IMR-90 (cell line): ENCODE results near the gene ACAN. TPM values are rescaled to one million over a fixed set of nuclear protein-coding genes. Genes with fewer than 3 reads are reported as not detected.

ENCODE experiments used
- ATAC-seq: fragments of 200-7000 bp; cut with Tn5 transposase; 2 replicates; pipeline ENCODE4 v1.9.1; 2020; ENCODE audit warnings: low read depth, mild to moderate bottlenecking, moderate library complexity
- BruUV-seq: library from RNA; stranded (reverse); fragments of 400-500 nt; replicated peaks from 2 replicates; lab custom pipeline; 2021; lab: Mats Ljungman, UMichigan
- CTCF ChIA-PET: fragments of 300-600 bp; formaldehyde crosslinking; extraction: SDS; loops from one replicate; lab custom pipeline; 2021; ENCODE audit warnings: antibody characterized with exemption; lab: Yijun Ruan, JAX
- POLR2A ChIA-PET: fragments of 300-600 bp; sonication (Branson Sonifier 250); formaldehyde crosslinking; loops from one replicate; lab custom pipeline; 2022; ENCODE audit warnings: antibody characterized with exemption; ENCODE audit not compliant: unreplicated experiment; lab: Charles Lee
- DNase-seq: peaks from one replicate; pipeline ENCODE4 v3.0.0; 2013
- H2AFZ ChIP-seq: replicated peaks from 2 replicates; pipeline ENCODE3; 2013; ENCODE audit warnings: low read length, mild to moderate bottlenecking; ENCODE audit not compliant: poor library complexity
- H2AK5ac ChIP-seq: 2 replicates; pipeline ENCODE4 v1.6.1; 2013; ENCODE audit warnings: low read depth, low read length, inconsistent platforms
- H2AK9ac ChIP-seq: replicated peaks from 2 replicates; pipeline ENCODE3; 2013; ENCODE audit warnings: mild to moderate bottlenecking, low read depth, low read length, moderate library complexity; ENCODE audit not compliant: poor library complexity
- H2BK120ac ChIP-seq: 2 replicates; pipeline ENCODE4 v1.6.1; 2013; ENCODE audit warnings: low read depth, low read length, inconsistent platforms
- H2BK15ac ChIP-seq: 3 replicates; pipeline ENCODE4 v1.6.1; 2013; ENCODE audit warnings: low read depth, low read length, inconsistent platforms
- H2BK20ac ChIP-seq: 2 replicates; pipeline ENCODE4 v1.6.1; 2013; ENCODE audit warnings: low read depth, mild to moderate bottlenecking, inconsistent platforms, low read length, moderate library complexity
- H2BK5ac ChIP-seq: 2 replicates; pipeline ENCODE4 v1.6.1; 2013; ENCODE audit warnings: mild to moderate bottlenecking, low read depth, low read length, inconsistent platforms; ENCODE audit not compliant: poor library complexity, severe bottlenecking
- H3K14ac ChIP-seq: replicated peaks from 2 replicates; pipeline ENCODE4 v1.6.1; 2013; ENCODE audit warnings: low read depth, low read length, inconsistent platforms
- H3K18ac ChIP-seq: 2 replicates; pipeline ENCODE4 v1.6.1; 2013; ENCODE audit warnings: low read depth, low read length, control low read depth
- H3K23ac ChIP-seq: 2 replicates; pipeline ENCODE4 v1.6.1; 2013; ENCODE audit warnings: low read depth, low read length, inconsistent platforms
- H3K27ac ChIP-seq: 2 replicates; pipeline ENCODE4 v1.5.1; 2013; ENCODE audit warnings: mild to moderate bottlenecking, control low read depth, low read length; ENCODE audit not compliant: insufficient read depth
- H3K27me3 ChIP-seq: 2 replicates; pipeline ENCODE4 v1.6.1; 2013; ENCODE audit warnings: low read length; ENCODE audit not compliant: control insufficient read depth, insufficient read depth
- H3K36me3 ChIP-seq: 2 replicates; pipeline ENCODE4 v1.6.1; 2013; ENCODE audit warnings: low read length, mixed read lengths; ENCODE audit not compliant: control insufficient read depth, insufficient read depth
- H3K4ac ChIP-seq: 2 replicates; pipeline ENCODE4 v1.6.1; 2013; ENCODE audit warnings: low read depth, low read length, inconsistent platforms
- H3K4me1 ChIP-seq: 2 replicates; pipeline ENCODE4 v1.6.1; 2013; ENCODE audit warnings: low read length, mixed read lengths; ENCODE audit not compliant: control insufficient read depth, insufficient read depth
- H3K4me2 ChIP-seq: 2 replicates; pipeline ENCODE4 v1.6.1; 2013; ENCODE audit warnings: low read depth, mild to moderate bottlenecking, control low read depth, low read length, moderate library complexity
- H3K4me3 ChIP-seq: 2 replicates; pipeline ENCODE4 v1.5.1; 2013; ENCODE audit warnings: low read depth, mild to moderate bottlenecking, control low read depth, low read length, moderate library complexity; ENCODE audit not compliant: insufficient read depth
- H3K56ac ChIP-seq: 2 replicates; pipeline ENCODE4 v1.6.1; 2013; ENCODE audit warnings: low read length, inconsistent platforms; ENCODE audit not compliant: insufficient read depth; ENCODE audit errors: extremely low read depth
- H3K79me1 ChIP-seq, 2 experiments: 2 replicates each; pipeline ENCODE4 v1.6.1; 2013; ENCODE audit warnings: low read length in 2 of 2, inconsistent platforms in 1 of 2, low read depth in 1 of 2
- H3K9ac ChIP-seq: 2 replicates; pipeline ENCODE4 v1.6.1; 2013; ENCODE audit warnings: low read depth, low read length, control low read depth
- H3K9me1 ChIP-seq: 2 replicates; pipeline ENCODE4 v1.6.1; 2013; ENCODE audit warnings: low read length, inconsistent platforms; ENCODE audit not compliant: insufficient read depth
- H3K9me3 ChIP-seq: 2 replicates; pipeline ENCODE4 v1.6.1; 2013; ENCODE audit warnings: low read length; ENCODE audit not compliant: control insufficient read depth, insufficient read depth
- H4K20me1 ChIP-seq: 2 replicates; pipeline ENCODE4 v1.6.1; 2013; ENCODE audit warnings: low read length, inconsistent platforms; ENCODE audit not compliant: insufficient read depth
- H4K5ac ChIP-seq: 2 replicates; pipeline ENCODE4 v1.6.1; 2013; ENCODE audit warnings: mild to moderate bottlenecking, low read depth, low read length, control low read depth
- H4K8ac ChIP-seq, 2 experiments: 2 replicates each; pipeline ENCODE4 v1.6.1; 2013; ENCODE audit warnings: low read depth in 2 of 2, low read length in 2 of 2, control low read depth in 1 of 2, inconsistent platforms in 1 of 2
- H4K91ac ChIP-seq: 2 replicates; pipeline ENCODE4 v1.6.1; 2013; ENCODE audit warnings: low read depth, low read length, inconsistent platforms; ENCODE audit not compliant: insufficient read depth
- BHLHE40 ChIP-seq: fragments of 150-350 bp; IDR thresholded peaks from 2 replicates; pipeline ENCODE4 v1.6.1; 2016; ENCODE audit warnings: mild to moderate bottlenecking, low read depth, low read length
- CEBPB ChIP-seq: IDR thresholded peaks from 2 replicates; pipeline ENCODE4 v1.6.1; 2012; ENCODE audit warnings: low read depth, low read length, improper control_type of control experiment
- CHD1 ChIP-seq: IDR thresholded peaks from 2 replicates; pipeline ENCODE4 v1.6.1; 2012; ENCODE audit warnings: low read depth, low read length, improper control_type of control experiment
- FOS ChIP-seq: fragments of 150-350 bp; IDR thresholded peaks from 2 replicates; pipeline ENCODE4 v1.6.1; 2016; ENCODE audit warnings: low read depth, low read length
- MAFK ChIP-seq: IDR thresholded peaks from 2 replicates; pipeline ENCODE4 v1.6.1; 2012; ENCODE audit warnings: low read depth, low read length, improper control_type of control experiment
- MAZ ChIP-seq: IDR thresholded peaks from 2 replicates; pipeline ENCODE4 v1.6.1; 2012; ENCODE audit warnings: low read depth, mild to moderate bottlenecking, low read length, improper control_type of control experiment, moderate library complexity, borderline replicate concordance
- MXI1 ChIP-seq: IDR thresholded peaks from 2 replicates; pipeline ENCODE4 v1.6.1; 2012; ENCODE audit warnings: low read depth, mild to moderate bottlenecking, low read length, moderate library complexity, borderline replicate concordance
- NFE2L2 ChIP-seq: fragments of 150-350 bp; IDR thresholded peaks from 2 replicates; pipeline ENCODE4 v1.6.1; 2016; ENCODE audit warnings: low read depth, mild to moderate bottlenecking, low read length
- POLR2A ChIP-seq: IDR thresholded peaks from 2 replicates; pipeline ENCODE4 v1.6.1; 2012; ENCODE audit warnings: mild to moderate bottlenecking, low read depth, low read length
- RAD21 ChIP-seq: IDR thresholded peaks from 2 replicates; pipeline ENCODE4 v1.6.1; 2012; ENCODE audit warnings: low read length, improper control_type of control experiment
- RCOR1 ChIP-seq: IDR thresholded peaks from 2 replicates; pipeline ENCODE4 v1.6.1; 2012; ENCODE audit warnings: mild to moderate bottlenecking, low read length, improper control_type of control experiment; ENCODE audit not compliant: insufficient replicate concordance
- RFX5 ChIP-seq: IDR thresholded peaks from 2 replicates; pipeline ENCODE4 v1.8.0; 2012; ENCODE audit warnings: low read depth, mild to moderate bottlenecking, low read length, moderate library complexity
- SMC3 ChIP-seq: fragments of 150-350 bp; IDR thresholded peaks from 2 replicates; pipeline ENCODE4 v1.6.1; 2016; ENCODE audit warnings: low read depth, mild to moderate bottlenecking, antibody characterized with exemption, low read length, moderate library complexity
- USF2 ChIP-seq: fragments of 150-350 bp; IDR thresholded peaks from 2 replicates; pipeline ENCODE4 v1.6.1; 2017; ENCODE audit warnings: mild to moderate bottlenecking, antibody characterized with exemption, low read length, low read depth
- WGBS, 2 experiments: methylation state at CpG; one replicate each; pipeline versions ENCODE4 v1.1.5 to v1.1.7; 2013; ENCODE audit warnings: missing lambda C conversion rate in 2 of 2; ENCODE audit not compliant: insufficient read length in 1 of 2; ENCODE audit errors: extremely low coverage in 2 of 2; 5-methylcytosine and 5-hydroxymethylcytosine counted together
- dilution Hi-C: fragments of 300-500 bp; cut with HindIII; formaldehyde crosslinking; loops from one replicate; pipeline ENCODE4 v1.14.3; 2018; ENCODE audit warnings: low sequenced_read_pairs; ENCODE audit not compliant: unreplicated experiment
- in situ Hi-C: fragments of 300-500 bp; cut with MboI; formaldehyde crosslinking; loops from 3 replicates; pipeline ENCODE4 v1.14.3; 2019; ENCODE audit warnings: low sequenced_read_pairs, inconsistent platforms, mixed read lengths
- intact Hi-C: fragments of 100-400 bp; cut with micrococcal nuclease; formaldehyde crosslinking; loops from 2 replicates; pipeline ENCODE4 v1.10.0; 2022
- polyA plus RNA-seq, 3 experiments: library from polyadenylated mRNA; depleted of rRNA; stranded (reverse); fragments of >200 nt; gene quantifications; 2 replicates each; pipeline ENCODE4 v1.2.3, GENCODE V29; 2012; ENCODE audit warnings: low replicate concordance in 1 of 3
- total RNA-seq: library from RNA; depleted of rRNA; stranded (reverse); fragments of >200 nt; gene quantifications from 2 replicates; pipeline ENCODE4 v1.2.3, GENCODE V29; 2012
- TF ChIP-seq, protein P1 (sequence below): fragments of 150-350 bp; IDR thresholded peaks from 2 replicates; pipeline ENCODE4 v1.6.1; 2016; ENCODE audit warnings: low read depth, mild to moderate bottlenecking, low read length, moderate library complexity, borderline replicate concordance
- TF ChIP-seq, protein P2 (sequence below): conservative IDR thresholded peaks from 2 replicates; pipeline ENCODE4 v1.5.1; 2012; ENCODE audit warnings: mild to moderate bottlenecking, low read depth, low read length, improper control_type of control experiment

ACAN gene
- total and polyA plus RNA-seq, 2 of the 4 experiments (the other 2 are of a cell fraction), result 0.54 to 0.96 TPM

- no peak overlapping the region for H3K4me2 ChIP-seq
- in situ Hi-C loops, result no loop called here
- no peak overlapping the region for H4K91ac ChIP-seq
- H2BK15ac ChIP-seq, result no peak overlapping the region
- no peak for ATAC-seq
- H3K23ac ChIP-seq, result no peak overlapping the region
- POLR2A ChIA-PET, result no interaction called here
- H3K18ac ChIP-seq, result no peak overlapping the region
- H4K8ac ChIP-seq, result no peak overlapping the region
- H3K36me3 ChIP-seq, result no peaks in the 10 kb centered on the region
- H3K27me3 ChIP-seq, result peaks cover 27% of the 10 kb centered on the region
- TF ChIP-seq, protein P1, sequence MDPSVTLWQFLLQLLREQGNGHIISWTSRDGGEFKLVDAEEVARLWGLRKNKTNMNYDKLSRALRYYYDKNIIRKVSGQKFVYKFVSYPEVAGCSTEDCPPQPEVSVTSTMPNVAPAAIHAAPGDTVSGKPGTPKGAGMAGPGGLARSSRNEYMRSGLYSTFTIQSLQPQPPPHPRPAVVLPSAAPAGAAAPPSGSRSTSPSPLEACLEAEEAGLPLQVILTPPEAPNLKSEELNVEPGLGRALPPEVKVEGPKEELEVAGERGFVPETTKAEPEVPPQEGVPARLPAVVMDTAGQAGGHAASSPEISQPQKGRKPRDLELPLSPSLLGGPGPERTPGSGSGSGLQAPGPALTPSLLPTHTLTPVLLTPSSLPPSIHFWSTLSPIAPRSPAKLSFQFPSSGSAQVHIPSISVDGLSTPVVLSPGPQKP, result no peak
- TF ChIP-seq, protein P2, sequence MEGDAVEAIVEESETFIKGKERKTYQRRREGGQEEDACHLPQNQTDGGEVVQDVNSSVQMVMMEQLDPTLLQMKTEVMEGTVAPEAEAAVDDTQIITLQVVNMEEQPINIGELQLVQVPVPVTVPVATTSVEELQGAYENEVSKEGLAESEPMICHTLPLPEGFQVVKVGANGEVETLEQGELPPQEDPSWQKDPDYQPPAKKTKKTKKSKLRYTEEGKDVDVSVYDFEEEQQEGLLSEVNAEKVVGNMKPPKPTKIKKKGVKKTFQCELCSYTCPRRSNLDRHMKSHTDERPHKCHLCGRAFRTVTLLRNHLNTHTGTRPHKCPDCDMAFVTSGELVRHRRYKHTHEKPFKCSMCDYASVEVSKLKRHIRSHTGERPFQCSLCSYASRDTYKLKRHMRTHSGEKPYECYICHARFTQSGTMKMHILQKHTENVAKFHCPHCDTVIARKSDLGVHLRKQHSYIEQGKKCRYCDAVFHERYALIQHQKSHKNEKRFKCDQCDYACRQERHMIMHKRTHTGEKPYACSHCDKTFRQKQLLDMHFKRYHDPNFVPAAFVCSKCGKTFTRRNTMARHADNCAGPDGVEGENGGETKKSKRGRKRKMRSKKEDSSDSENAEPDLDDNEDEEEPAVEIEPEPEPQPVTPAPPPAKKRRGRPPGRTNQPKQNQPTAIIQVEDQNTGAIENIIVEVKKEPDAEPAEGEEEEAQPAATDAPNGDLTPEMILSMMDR, result no peak
- TF ChIP-seq MAFK (no peak), CEBPB (no peak), RFX5 (no peak), FOS (no peak), CHD1 (no peak), BHLHE40 (no peak), RAD21 (no peak), RCOR1 (no peak), SMC3 (no peak), MAZ (no peak), POLR2A (no peak), NFE2L2 (no peak), MXI1 (no peak), USF2 (no peak)
- dilution Hi-C loops, result no loop called here
- no peak overlapping the region for H3K14ac ChIP-seq
- H3K4ac ChIP-seq, result no peak overlapping the region
- BruUV-seq, result no TSS peak
- H3K4me3 ChIP-seq, result no peak overlapping the region
- H4K20me1 ChIP-seq, result no peaks in the 10 kb centered on the region
- no peak overlapping the region for H3K56ac ChIP-seq
- H3K9me3 ChIP-seq, result peaks cover 3% of the 10 kb centered on the region
- H2AK5ac ChIP-seq, result no peak overlapping the region
- H2AK9ac ChIP-seq, result no peak overlapping the region
- no peak overlapping the region for H2BK20ac ChIP-seq
- no peaks in the 10 kb centered on the region for H3K79me1 ChIP-seq
- 60% methylated on average over 1 of the region's 3 CpGs; no CpG with 5 or more reads in 1 of the 2 experiments for WGBS, 2 experiments
- H2BK120ac ChIP-seq, result no peak overlapping the region
- no peak overlapping the region for H2AFZ ChIP-seq
- no peak overlapping the region for H3K9ac ChIP-seq
- intact Hi-C loops, result no loop called here
- H2BK5ac ChIP-seq, result no peak overlapping the region
- DNase-seq, result no peak
- no peak overlapping the region for H3K27ac ChIP-seq
- no peak overlapping the region for H4K5ac ChIP-seq
- no peaks in the 10 kb centered on the region for H3K9me1 ChIP-seq
- no peaks in the 10 kb centered on the region for H3K4me1 ChIP-seq
- CTCF ChIA-PET, result no interaction called here
Observed at GRCh38 chr15:88756921-88757320, 46.3 kb upstream of the ACAN start.
